GM23338 (cell line): ENCODE data around the gene KANK3. TPM values are rescaled to one million over a fixed set of nuclear protein-coding genes. Genes with fewer than 3 reads are reported as not detected.

Experiments used
- ATAC-seq: fragments of 200-7000 bp; cut with Tn5 transposase; 3 replicates; pipeline ENCODE4 v1.9.1; 2020
- DNase-seq: peaks from one replicate; pipeline ENCODE4 v3.0.0-alpha.2; 2015; ENCODE audit warnings: low spot score
- H2AFZ ChIP-seq: fragments of 200-600 bp; sonication (generic); 2 replicates; pipeline ENCODE4 v1.8.0; 2016; ENCODE audit warnings: antibody characterized with exemption, mild to moderate bottlenecking, moderate library complexity
- H3F3A ChIP-seq: fragments of 200-600 bp; sonication (generic); replicated peaks from 2 replicates; pipeline ENCODE4 v1.8.0; 2017; ENCODE audit warnings: antibody characterized with exemption, mixed run types, low read depth
- H3K27ac ChIP-seq: fragments of 200-600 bp; sonication (generic); 2 replicates; pipeline ENCODE4 v1.6.1; 2016; ENCODE audit warnings: low read depth
- H3K27me3 ChIP-seq: fragments of 200-600 bp; sonication (generic); 2 replicates; pipeline ENCODE4 v1.8.0; 2016; ENCODE audit warnings: mild to moderate bottlenecking, mixed run types, moderate library complexity; ENCODE audit not compliant: insufficient read depth
- H3K36me3 ChIP-seq: fragments of 200-600 bp; sonication (generic); 2 replicates; pipeline ENCODE4 v1.8.0; 2016; ENCODE audit warnings: mild to moderate bottlenecking; ENCODE audit not compliant: insufficient read depth
- H3K4me1 ChIP-seq: fragments of 200-600 bp; sonication (generic); 2 replicates; pipeline ENCODE4 v1.8.0; 2016; ENCODE audit warnings: mild to moderate bottlenecking, moderate library complexity; ENCODE audit not compliant: insufficient read depth
- H3K4me2 ChIP-seq: fragments of 200-600 bp; sonication (generic); 2 replicates; pipeline ENCODE4 v1.7.1; 2017; ENCODE audit warnings: mixed run types
- H3K4me3 ChIP-seq: fragments of 200-600 bp; sonication (generic); 2 replicates; pipeline ENCODE4 v1.6.1; 2016; ENCODE audit warnings: mixed run types
- H3K79me2 ChIP-seq: fragments of 200-600 bp; sonication (generic); replicated peaks from 2 replicates; pipeline ENCODE4 v1.8.0; 2017; ENCODE audit warnings: mild to moderate bottlenecking; ENCODE audit not compliant: insufficient read depth
- H3K9me2 ChIP-seq: fragments of 200-600 bp; sonication (generic); 2 replicates; pipeline ENCODE4 v1.8.0; 2017; ENCODE audit not compliant: insufficient read depth
- H4K20me1 ChIP-seq: fragments of 200-600 bp; sonication (generic); replicated peaks from 2 replicates; pipeline ENCODE4 v1.8.0; 2017; ENCODE audit warnings: mild to moderate bottlenecking; ENCODE audit not compliant: insufficient read depth
- H3K27ac Mint-ChIP-seq: 2 replicates; pipeline ENCODE4 v1.8.0; 2020; ENCODE audit warnings: inconsistent platforms, mild to moderate bottlenecking, moderate library complexity, mixed read lengths
- H3K27me3 Mint-ChIP-seq: 3 replicates; pipeline ENCODE4 v1.8.0; 2022; ENCODE audit warnings: low read depth, mild to moderate bottlenecking, moderate library complexity, mixed read lengths, inconsistent platforms; ENCODE audit not compliant: insufficient read depth, poor library complexity
- H3K36me3 Mint-ChIP-seq: 3 replicates; pipeline ENCODE4 v1.8.0; 2021; ENCODE audit warnings: low read depth, mild to moderate bottlenecking, inconsistent platforms, moderate library complexity, mixed read lengths
- H3K4me1 Mint-ChIP-seq: 3 replicates; pipeline ENCODE4 v1.8.0; 2020; ENCODE audit warnings: mild to moderate bottlenecking, inconsistent platforms, mixed read lengths
- H3K4me3 Mint-ChIP-seq: 3 replicates; pipeline ENCODE4 v1.8.0; 2021; ENCODE audit warnings: moderate library complexity, mild to moderate bottlenecking, inconsistent platforms, mixed read lengths
- H3K9me3 Mint-ChIP-seq: 3 replicates; pipeline ENCODE4 v1.8.0; 2020; ENCODE audit warnings: moderate library complexity, mild to moderate bottlenecking, inconsistent platforms, mixed read lengths
- CTCF ChIP-seq, 2 experiments: fragments of 200-600 bp in 1 of 2; sonication (generic) in 1 of 2; conservative IDR thresholded peaks; 2 replicates each; pipeline versions ENCODE4 v1.5.1 to v1.6.1; 2016 to 2017; ENCODE audit warnings: antibody characterized with exemption in 2 of 2, low read depth in 2 of 2, mild to moderate bottlenecking in 2 of 2, moderate library complexity in 1 of 2
- EZH2 ChIP-seq: fragments of 200-600 bp; sonication (generic); IDR thresholded peaks from one replicate; pipeline ENCODE4 v1.8.0; 2017; ENCODE audit warnings: antibody characterized with exemption, mild to moderate bottlenecking, low read depth; ENCODE audit not compliant: unreplicated experiment
- STAT1 ChIP-seq: IDR thresholded peaks from one replicate; pipeline ENCODE4 v1.6.1; 2016; ENCODE audit warnings: antibody characterized with exemption; ENCODE audit not compliant: unreplicated experiment
- ZNF114 ChIP-seq: fragments of 250-450 bp; sonication (Bioruptor Pico); IDR thresholded peaks from 2 replicates; pipeline ENCODE4 v1.5.0; 2020; ENCODE audit warnings: mild to moderate bottlenecking, moderate library complexity
- polyA plus RNA-seq: library from polyadenylated mRNA; unstranded; fragments of >200 nt; fragmentation: Nextera tagmentation; extraction: Ambion mirVana; gene quantifications from 2 replicates; pipeline ENCODE4 v1.2.1, GENCODE V29; 2016
- total RNA-seq: library from RNA; depleted of rRNA; stranded (reverse); fragments of >200 nt; shearing (Covaris generic); gene quantifications from 2 replicates; pipeline ENCODE4 v1.2.3, GENCODE V29; 2014
- TF ChIP-seq, protein P1 (sequence below): IDR thresholded peaks from 2 replicates; pipeline ENCODE4 v1.6.1; 2016; ENCODE audit warnings: antibody characterized with exemption

The KANK3 gene
- total and polyA plus RNA-seq, 2 experiments from 2014 or later = 2.0 to 9.3 TPM

GRCh38 chr19:8373867-8374813 is 31.1 kb upstream of the KANK3 start:
- no peak overlapping the region for H3K4me3 Mint-ChIP-seq
- TF ChIP-seq CTCF (conservative IDR thresholded peaks at IDR 0.05; ENCODE audit: low read depth in 2 of 2) = peak in 1 of 2 experiments; percentile 53; a peak in 2 of 4 replicates
- TF ChIP-seq, protein P1, sequence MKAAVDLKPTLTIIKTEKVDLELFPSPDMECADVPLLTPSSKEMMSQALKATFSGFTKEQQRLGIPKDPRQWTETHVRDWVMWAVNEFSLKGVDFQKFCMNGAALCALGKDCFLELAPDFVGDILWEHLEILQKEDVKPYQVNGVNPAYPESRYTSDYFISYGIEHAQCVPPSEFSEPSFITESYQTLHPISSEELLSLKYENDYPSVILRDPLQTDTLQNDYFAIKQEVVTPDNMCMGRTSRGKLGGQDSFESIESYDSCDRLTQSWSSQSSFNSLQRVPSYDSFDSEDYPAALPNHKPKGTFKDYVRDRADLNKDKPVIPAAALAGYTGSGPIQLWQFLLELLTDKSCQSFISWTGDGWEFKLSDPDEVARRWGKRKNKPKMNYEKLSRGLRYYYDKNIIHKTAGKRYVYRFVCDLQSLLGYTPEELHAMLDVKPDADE = no peak
- no peak for TF ChIP-seq STAT1
- no peaks in the 10 kb centered on the region for H3K27me3 ChIP-seq
- no peaks in the 10 kb centered on the region for H3K4me1 Mint-ChIP-seq
- 0 out of 2 replicates have a peak, but pooled peaks cover 2% of the 10 kb centered on the region for H3F3A ChIP-seq
- no peak overlapping the region for H3K4me2 ChIP-seq
- peaks cover 8% of the 10 kb centered on the region for H3K27me3 Mint-ChIP-seq
- peaks cover 14% of the 10 kb centered on the region for H3K36me3 Mint-ChIP-seq
- H3K27ac Mint-ChIP-seq = no peak overlapping the region
- H2AFZ ChIP-seq = no peak overlapping the region
- H4K20me1 ChIP-seq = no peaks in the 10 kb centered on the region
- H3K79me2 ChIP-seq = no peaks in the 10 kb centered on the region
- H3K27ac ChIP-seq = no peak overlapping the region
- no peaks in the 10 kb centered on the region for H3K36me3 ChIP-seq
- H3K9me2 ChIP-seq = no peaks in the 10 kb centered on the region
- DNase-seq = no peak
- no peak overlapping the region for H3K4me3 ChIP-seq
- ATAC-seq = peak; percentile 50; the same call in 2 of the 3 replicates
- H3K9me3 Mint-ChIP-seq = peaks cover 7% of the 10 kb centered on the region
- no peaks in the 10 kb centered on the region for H3K4me1 ChIP-seq

- Histone ChIP-seq H3K27ac (no peak overlapping the region), H3K79me2 (no peaks in the 10 kb centered on the region), H4K20me1 (no peaks in the 10 kb centered on the region), H3K4me1 (no peaks in the 10 kb centered on the region; the same call in 1 of the 2 replicates), H2AFZ (no peak overlapping the region), H3K4me3 (no peak overlapping the region), H3K36me3 (no peaks in the 10 kb centered on the region), H3F3A (0 out of 2 replicates have a peak, but pooled peaks cover 2% of the 10 kb centered on the region), H3K27me3 (peaks cover 7% of the 10 kb centered on the region), H3K4me2 (no peak overlapping the region), H3K9me2 (no peaks in the 10 kb centered on the region)
- ATAC-seq (no peak), DNase-seq (no peak)
- Mint-ChIP-seq H3K4me3 (no peak overlapping the region), H3K27me3 (peaks cover 18% of the 10 kb centered on the region), H3K27ac (no peak overlapping the region), H3K36me3 (peaks cover 8% of the 10 kb centered on the region; the same call in 2 of the 3 replicates), H3K9me3 (peaks cover 2% of the 10 kb centered on the region; the same call in 1 of the 3 replicates), H3K4me1 (peaks cover 14% of the 10 kb centered on the region)
- no peak for TF ChIP-seq CTCF (conservative IDR thresholded peaks at IDR 0.05; ENCODE audit: low read depth in 2 of 2)
- TF ChIP-seq ZNF114 (CRISPR knock-in tag) = no peak
- TF ChIP-seq EZH2 = no peak
- TF ChIP-seq, protein P1 = no peak
Observed at GRCh38 chr19:8371011-8371804, 28.1 kb upstream of the KANK3 start.
